HCT116 (cell line): Measurements from ENCODE around the gene SCRN2. TPM values are rescaled to one million over a fixed set of nuclear protein-coding genes. Genes with fewer than 3 reads are reported as not detected.

Source experiments
- ATAC-seq: fragments of 200-7000 bp; cut with Tn5 transposase; 2 replicates; pipeline ENCODE4 v1.9.1; 2020; ENCODE audit warnings: mild to moderate bottlenecking, moderate library complexity
- BruUV-seq: library from RNA; stranded (reverse); fragments of 400-500 nt; replicated peaks from 2 replicates; lab custom pipeline; 2021; lab: Mats Ljungman, UMichigan
- CTCF ChIA-PET: fragments of 300-600 bp; sonication (Branson Sonifier 250); formaldehyde crosslinking; loops from one replicate; lab custom pipeline; 2021; ENCODE audit warnings: antibody characterized with exemption; lab: Charles Lee
- POLR2A ChIA-PET: fragments of 300-600, 350-600 bp; sonication (Branson Sonifier 250); formaldehyde crosslinking; loops from one replicate; lab custom pipeline; 2021; ENCODE audit warnings: antibody characterized with exemption; lab: Charles Lee
- RAD21 ChIA-PET, 2 experiments: fragments of 300-600 bp; sonication (Branson Sonifier 250); formaldehyde crosslinking; loops; one replicate each; lab custom pipeline; 2023; ENCODE audit warnings: low total read pairs in 2 of 2; ENCODE audit not compliant: uncharacterized antibody in 2 of 2, unreplicated experiment in 2 of 2, low non-redundant PET in 1 of 2; lab: Charles Lee
- DNase-seq: peaks from one replicate; pipeline ENCODE4 v3.0.0-alpha.2; 2010; ENCODE audit warnings: low read depth, low spot score
- H2AFZ ChIP-seq: fragments of 200-600 bp; shearing (Covaris generic), sonication (generic); 2 replicates; pipeline ENCODE4 v1.6.1; 2017; ENCODE audit warnings: low read depth, mixed run types, mixed read lengths, antibody characterized with exemption, low read length; ENCODE audit not compliant: poor library complexity, severe bottlenecking
- H3K27ac ChIP-seq: 2 replicates; pipeline ENCODE4 v1.5.1; 2012; ENCODE audit warnings: low read depth, low read length
- H3K27me3 ChIP-seq: fragments of 200-600 bp; sonication (generic); 2 replicates; pipeline ENCODE4 v1.6.1; 2016; ENCODE audit warnings: mixed run types, low read length, mixed read lengths; ENCODE audit not compliant: insufficient read depth
- H3K36me3 ChIP-seq, 2 experiments: fragments of 200-500 bp in 1 of 2; fragments of 200-600 bp in 1 of 2; sonication (Bioruptor generic) in 1 of 2; sonication (generic) in 1 of 2; 2 replicates each; pipeline versions ENCODE4 v1.5.1 to v1.6.1; 2014 to 2016; ENCODE audit warnings: low read length in 2 of 2, inconsistent platforms in 1 of 2, mixed read lengths in 1 of 2, mixed run types in 1 of 2; ENCODE audit not compliant: insufficient read depth in 2 of 2, control insufficient read depth in 1 of 2
- H3K4me1 ChIP-seq, 2 experiments: fragments of 200-600 bp in 1 of 2; sonication (generic) in 1 of 2; 2 replicates each; pipeline versions ENCODE4 v1.5.1 to v1.6.1; 2012 to 2017; ENCODE audit warnings: low read length in 2 of 2, inconsistent platforms in 1 of 2, mild to moderate bottlenecking in 1 of 2, mixed read lengths in 1 of 2, mixed run types in 1 of 2, moderate library complexity in 1 of 2; ENCODE audit not compliant: insufficient read depth in 2 of 2, control insufficient read depth in 1 of 2
- H3K4me2 ChIP-seq: fragments of 200-600 bp; sonication (generic); 2 replicates; pipeline ENCODE4 v1.6.1; 2017; ENCODE audit warnings: mixed run types, low read length, mixed read lengths
- H3K4me3 ChIP-seq, 2 experiments: fragments of 200-600 bp in 1 of 2; sonication (generic) in 1 of 2; replicated peaks in 1 of 2; 2 replicates each; pipeline ENCODE4 v1.5.1; 2011 to 2016; ENCODE audit warnings: low read length in 2 of 2, control low read depth in 1 of 2, low read depth in 1 of 2, mild to moderate bottlenecking in 1 of 2, mixed read lengths in 1 of 2, mixed run types in 1 of 2
- H3K79me2 ChIP-seq: fragments of 200-600 bp; sonication (generic); 2 replicates; pipeline ENCODE4 v1.6.1; 2017; ENCODE audit warnings: mild to moderate bottlenecking, mixed run types, low read length, moderate library complexity, mixed read lengths; ENCODE audit not compliant: insufficient read depth
- H3K9ac ChIP-seq: fragments of 200-600 bp; sonication (generic); 2 replicates; pipeline ENCODE4 v1.6.1; 2016; ENCODE audit warnings: low read length, mixed read lengths
- H3K9me2 ChIP-seq: fragments of 200-600 bp; sonication (generic), shearing (Covaris generic); 2 replicates; pipeline ENCODE4 v1.6.1; 2017; ENCODE audit warnings: mixed run types, mild to moderate bottlenecking, moderate library complexity; ENCODE audit not compliant: insufficient read depth
- H3K9me3 ChIP-seq, 2 experiments: fragments of 200-500 bp in 1 of 2; fragments of 200-600 bp in 1 of 2; sonication (Bioruptor generic) in 1 of 2; sonication (generic) in 1 of 2; 2 replicates each; pipeline ENCODE4 v1.6.1; 2014 to 2017; ENCODE audit warnings: low read length in 2 of 2, mixed read lengths in 2 of 2, inconsistent platforms in 1 of 2, low read depth in 1 of 2, mild to moderate bottlenecking in 1 of 2, mixed run types in 1 of 2, moderate library complexity in 1 of 2; ENCODE audit not compliant: control insufficient read depth in 1 of 2, insufficient read depth in 1 of 2
- H4K20me1 ChIP-seq: fragments of 200-600 bp; sonication (generic), shearing (Covaris generic); 2 replicates; pipeline ENCODE4 v1.6.1; 2017; ENCODE audit warnings: mixed run types, mild to moderate bottlenecking, moderate library complexity; ENCODE audit not compliant: insufficient read depth
- CEBPB ChIP-seq: IDR thresholded peaks from 2 replicates; pipeline ENCODE4 v1.6.1; 2012; ENCODE audit warnings: low read depth
- EZH2 ChIP-seq: fragments of 200-600 bp; sonication (generic); IDR thresholded peaks from 2 replicates; pipeline ENCODE4 v1.6.1; 2017; ENCODE audit warnings: antibody characterized with exemption, mixed run types
- intact Hi-C: fragments of 100-400 bp; cut with micrococcal nuclease; formaldehyde crosslinking; loops from 2 replicates; pipeline ENCODE4 v1.10.0; 2022
- total RNA-seq: library from RNA; stranded (reverse); gene quantifications from one replicate; pipeline ENCODE4 v1.2.1, GENCODE V29; 2021; ENCODE audit not compliant: unreplicated experiment
- TF ChIP-seq, protein P1 (sequence below): IDR thresholded peaks from 2 replicates; pipeline ENCODE4 v1.6.1; 2012; ENCODE audit warnings: low read depth

The SCRN2 gene
- total RNA-seq, 1 experiment from 2014 or later: 53.2 TPM

DNA sequence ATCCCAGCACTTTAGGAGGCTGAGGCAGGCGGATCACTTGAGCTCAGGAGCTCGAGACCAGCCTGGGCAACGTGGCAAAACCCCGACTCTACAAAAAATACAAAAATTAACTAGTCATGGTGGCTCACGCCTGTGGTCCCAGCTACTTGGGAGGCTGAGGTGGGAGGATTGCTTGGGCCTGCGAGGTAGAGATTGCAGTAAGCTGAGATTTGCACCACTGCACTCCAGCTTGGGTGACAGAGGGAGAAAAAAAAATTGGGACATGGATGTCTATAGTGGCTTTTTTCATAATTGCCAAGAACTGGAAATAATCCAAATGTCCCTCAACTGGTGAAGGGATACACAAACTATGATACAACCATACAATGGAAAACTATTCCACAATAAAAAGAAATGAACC, 48.1 kb downstream of the SCRN2 start:
- no peaks in the 10 kb centered on the region for H3K36me3 ChIP-seq
- H3K9me3 ChIP-seq: no peaks in the 10 kb centered on the region
- ChIA-PET POLR2A (no interaction called here), RAD21 (no interaction called here), CTCF (no interaction called here)
- no peaks in the 10 kb centered on the region for H3K79me2 ChIP-seq
- no peak for DNase-seq
- H3K9me2 ChIP-seq: no peaks in the 10 kb centered on the region
- ATAC-seq: no peak
- peaks cover 0 to 4% of the 10 kb centered on the region in 2 experiments; a peak in 1 of 4 replicates for H3K4me1 ChIP-seq
- no TSS peak for BruUV-seq
- no peak overlapping the region for H3K4me3 ChIP-seq
- no peak overlapping the region for H3K9ac ChIP-seq
- TF ChIP-seq EZH2 (no peak), CEBPB (no peak)
- peaks cover 63% of the 10 kb centered on the region for H3K27me3 ChIP-seq
- H3K4me2 ChIP-seq: no peak overlapping the region
- intact Hi-C loops: loop anchor here (5.0 kb wide), 1 partner anchor 41 kb away; no protein-coding TSS in a partner anchor
- no peak overlapping the region for H3K27ac ChIP-seq
- H2AFZ ChIP-seq: no peak overlapping the region
- no peaks in the 10 kb centered on the region for H4K20me1 ChIP-seq

DNA sequence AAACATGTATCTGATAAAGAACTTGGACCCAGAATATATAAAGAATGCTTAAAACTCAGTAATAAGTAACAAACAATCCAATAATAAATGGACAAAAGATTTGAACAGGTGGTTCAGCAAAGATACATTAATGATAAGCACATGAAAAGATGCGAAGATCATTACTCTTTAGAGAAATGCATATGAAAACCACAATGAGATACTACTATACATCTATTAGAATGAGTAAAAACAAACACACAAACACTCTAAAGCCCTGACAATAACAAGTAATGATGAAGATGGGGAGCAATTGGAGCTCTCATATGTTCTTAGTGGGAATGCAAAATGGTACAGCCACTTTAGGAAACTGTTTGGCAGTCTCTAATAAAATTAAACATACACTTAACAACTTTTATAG, 48.6 kb downstream of the SCRN2 start:
- CTCF ChIA-PET: no interaction called here
- POLR2A ChIA-PET: no interaction called here
- H3K36me3 ChIP-seq: no peaks in the 10 kb centered on the region
- BruUV-seq: no TSS peak
- H3K9ac ChIP-seq: no peak overlapping the region
- no peaks in the 10 kb centered on the region for H3K79me2 ChIP-seq
- no peak for DNase-seq
- no peaks in the 10 kb centered on the region for H4K20me1 ChIP-seq
- no peak for ATAC-seq
- peaks cover 63% of the 10 kb centered on the region for H3K27me3 ChIP-seq
- H3K27ac ChIP-seq: no peak overlapping the region
- no peak overlapping the region for H3K4me3 ChIP-seq
- intact Hi-C loops: loop anchor here (5.0 kb wide), 1 partner anchor 40 kb away; no protein-coding TSS in a partner anchor
- H3K9me2 ChIP-seq: no peaks in the 10 kb centered on the region
- RAD21 ChIA-PET: no interaction called here
- no peak overlapping the region for H2AFZ ChIP-seq
- TF ChIP-seq, protein P1, sequence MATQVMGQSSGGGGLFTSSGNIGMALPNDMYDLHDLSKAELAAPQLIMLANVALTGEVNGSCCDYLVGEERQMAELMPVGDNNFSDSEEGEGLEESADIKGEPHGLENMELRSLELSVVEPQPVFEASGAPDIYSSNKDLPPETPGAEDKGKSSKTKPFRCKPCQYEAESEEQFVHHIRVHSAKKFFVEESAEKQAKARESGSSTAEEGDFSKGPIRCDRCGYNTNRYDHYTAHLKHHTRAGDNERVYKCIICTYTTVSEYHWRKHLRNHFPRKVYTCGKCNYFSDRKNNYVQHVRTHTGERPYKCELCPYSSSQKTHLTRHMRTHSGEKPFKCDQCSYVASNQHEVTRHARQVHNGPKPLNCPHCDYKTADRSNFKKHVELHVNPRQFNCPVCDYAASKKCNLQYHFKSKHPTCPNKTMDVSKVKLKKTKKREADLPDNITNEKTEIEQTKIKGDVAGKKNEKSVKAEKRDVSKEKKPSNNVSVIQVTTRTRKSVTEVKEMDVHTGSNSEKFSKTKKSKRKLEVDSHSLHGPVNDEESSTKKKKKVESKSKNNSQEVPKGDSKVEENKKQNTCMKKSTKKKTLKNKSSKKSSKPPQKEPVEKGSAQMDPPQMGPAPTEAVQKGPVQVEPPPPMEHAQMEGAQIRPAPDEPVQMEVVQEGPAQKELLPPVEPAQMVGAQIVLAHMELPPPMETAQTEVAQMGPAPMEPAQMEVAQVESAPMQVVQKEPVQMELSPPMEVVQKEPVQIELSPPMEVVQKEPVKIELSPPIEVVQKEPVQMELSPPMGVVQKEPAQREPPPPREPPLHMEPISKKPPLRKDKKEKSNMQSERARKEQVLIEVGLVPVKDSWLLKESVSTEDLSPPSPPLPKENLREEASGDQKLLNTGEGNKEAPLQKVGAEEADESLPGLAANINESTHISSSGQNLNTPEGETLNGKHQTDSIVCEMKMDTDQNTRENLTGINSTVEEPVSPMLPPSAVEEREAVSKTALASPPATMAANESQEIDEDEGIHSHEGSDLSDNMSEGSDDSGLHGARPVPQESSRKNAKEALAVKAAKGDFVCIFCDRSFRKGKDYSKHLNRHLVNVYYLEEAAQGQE: no peak
- TF ChIP-seq, all 23 proteins: peak for 0
- Histone ChIP-seq H3K4me2 (no peak overlapping the region), H3K4me1 (peaks cover 0 to 4% of the 10 kb centered on the region in 2 experiments; a peak in 1 of 4 replicates), H3K9me3 (no peaks in the 10 kb centered on the region)
